Activated T-cell treated with anti-CD3 and anti-CD28 coated beads for 1 hour (primary cell): Measurements from ENCODE around the gene RUNX3.

Experiments used
- DNase-seq: peaks from one replicate; pipeline ENCODE4 v3.0.0-alpha.2; 2020; ENCODE audit warnings: low read depth

RUNX3 gene

DNA sequence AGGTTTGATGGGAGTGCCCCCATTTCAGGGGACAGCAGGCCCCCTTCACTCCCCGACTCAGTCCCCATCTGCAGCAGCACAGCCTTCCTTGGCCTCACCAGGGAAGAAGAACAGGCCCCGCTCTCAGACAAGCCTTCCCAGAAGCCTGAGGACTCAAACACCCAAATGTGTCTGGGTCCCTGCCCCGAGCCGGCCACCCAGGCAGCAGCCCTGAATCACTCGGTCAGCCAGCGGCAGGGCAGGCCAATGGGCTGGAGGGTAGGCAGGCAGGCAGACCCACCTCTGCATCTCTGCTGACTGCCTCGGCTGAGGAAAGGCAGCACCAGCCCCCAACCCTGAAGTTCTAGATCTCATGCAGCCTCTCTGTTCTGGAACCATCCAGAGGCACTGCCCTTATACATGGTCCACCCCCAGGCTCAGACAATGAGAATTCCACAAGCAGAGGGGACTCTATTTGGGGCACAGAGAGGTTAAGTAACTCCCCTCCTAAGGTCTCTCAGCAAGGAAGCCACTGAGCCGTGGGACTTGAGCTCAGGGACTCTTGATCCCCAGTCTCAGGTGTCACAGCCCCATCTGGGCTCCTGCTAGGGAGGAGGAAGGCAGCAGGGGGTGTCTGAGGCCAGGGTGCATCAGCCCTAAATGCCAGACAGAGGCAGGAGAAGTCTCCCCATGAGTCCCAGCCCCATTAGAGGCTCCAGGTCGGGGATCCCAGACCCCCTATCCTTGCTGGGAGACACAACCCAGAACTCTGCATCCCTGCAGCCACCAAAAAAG is 33.2 kb upstream of the RUNX3 start:
- peak; percentile 41 for DNase-seq

DNA sequence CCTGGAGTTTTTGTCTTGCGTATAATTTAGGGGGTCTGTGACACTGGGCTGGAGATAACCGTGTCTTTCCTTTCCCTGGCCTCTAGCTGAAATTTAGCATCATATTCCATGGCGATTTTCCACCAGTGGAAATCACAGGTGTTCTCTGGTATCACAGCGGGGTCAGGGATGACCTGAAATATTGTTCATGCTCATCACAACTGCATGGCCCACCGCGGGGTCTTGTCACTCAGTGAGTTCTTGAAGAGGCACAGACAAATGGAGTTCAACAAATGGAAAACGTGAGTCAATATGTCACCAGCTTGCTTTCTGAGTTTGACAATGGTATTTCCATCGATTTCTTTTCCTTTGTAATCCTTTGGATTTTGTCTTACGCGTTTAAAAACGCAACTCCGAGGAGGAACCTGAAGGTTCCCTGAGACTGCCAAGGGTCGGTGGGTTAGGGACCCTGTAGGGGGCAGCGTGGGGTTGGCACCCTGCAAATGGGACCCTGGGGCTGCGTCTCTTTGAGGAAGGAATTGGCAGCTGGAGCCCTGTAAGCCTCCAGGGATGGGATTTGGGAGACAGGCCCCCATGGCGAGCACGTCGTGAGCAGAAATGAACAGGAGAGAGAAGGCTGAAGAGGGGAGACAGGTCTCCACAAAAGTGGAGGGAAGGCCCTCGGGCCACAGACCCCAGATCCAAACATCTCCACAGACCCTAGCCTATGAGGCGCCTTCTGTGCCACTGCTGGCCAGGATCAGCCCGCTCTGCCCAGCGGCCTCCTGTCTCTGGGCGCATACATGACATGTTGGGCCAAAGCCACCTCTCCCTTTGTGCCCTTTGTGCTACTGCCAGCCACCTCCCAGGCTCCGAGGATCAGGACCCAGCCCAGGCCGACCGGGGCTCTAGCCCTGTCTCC is 32.1 kb upstream of the RUNX3 start:
- no peak for DNase-seq

DNA sequence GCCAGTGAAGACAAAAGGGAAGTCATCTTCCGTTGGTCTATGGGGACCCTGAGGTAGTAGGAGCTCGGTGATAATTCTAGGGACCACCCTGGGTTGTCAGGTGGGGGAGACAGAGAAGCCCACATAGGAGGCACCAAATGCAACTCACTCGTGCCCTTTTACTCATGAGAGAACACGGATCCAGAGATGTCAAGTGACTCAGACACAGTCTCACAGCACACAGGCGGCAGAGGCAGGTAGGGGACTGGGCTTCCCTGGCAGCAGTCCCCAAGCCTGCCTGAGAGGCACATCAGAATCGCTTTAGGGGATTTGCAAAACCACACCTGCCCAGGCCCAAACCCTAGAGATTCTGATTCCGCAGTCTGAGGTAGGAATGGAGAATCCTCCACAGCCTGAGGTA is 31.3 kb upstream of the RUNX3 start:
- no peak for DNase-seq

DNA sequence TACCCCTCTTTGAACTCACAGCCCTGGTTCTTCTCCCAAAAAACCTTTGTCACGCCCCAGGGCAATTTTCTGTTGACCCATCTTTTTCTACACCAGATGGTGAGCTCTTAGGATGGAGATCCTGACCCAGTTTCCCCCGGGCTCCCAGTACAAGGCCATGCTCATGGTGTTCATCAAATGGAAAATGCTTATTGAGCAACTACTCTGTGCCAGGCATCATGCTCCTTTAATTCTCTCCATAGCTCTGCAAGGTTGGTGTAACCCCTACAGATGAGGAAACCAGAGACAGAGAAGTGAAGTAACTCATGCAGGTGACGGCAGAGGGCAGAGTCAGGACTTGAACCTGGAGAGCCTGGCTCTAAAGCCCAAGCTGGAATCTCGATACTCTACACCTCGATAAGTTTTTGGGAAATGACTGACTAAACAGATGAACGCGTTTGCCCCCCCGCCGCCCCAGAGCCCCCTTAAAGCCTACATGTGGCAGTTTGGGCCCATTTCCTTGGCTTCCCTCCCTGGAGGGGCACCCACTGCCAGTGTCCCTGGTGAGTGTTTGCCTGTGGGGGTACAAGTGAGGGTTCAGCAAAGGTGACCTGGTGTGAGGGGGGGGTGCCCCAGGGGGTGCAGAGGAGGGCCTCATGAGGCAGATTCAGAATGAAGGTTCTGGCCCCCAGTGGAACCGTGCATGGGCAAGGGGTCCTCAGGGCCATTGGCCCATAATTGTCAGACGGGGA is 30.2 kb upstream of the RUNX3 start:
- DNase-seq: no peak

DNA sequence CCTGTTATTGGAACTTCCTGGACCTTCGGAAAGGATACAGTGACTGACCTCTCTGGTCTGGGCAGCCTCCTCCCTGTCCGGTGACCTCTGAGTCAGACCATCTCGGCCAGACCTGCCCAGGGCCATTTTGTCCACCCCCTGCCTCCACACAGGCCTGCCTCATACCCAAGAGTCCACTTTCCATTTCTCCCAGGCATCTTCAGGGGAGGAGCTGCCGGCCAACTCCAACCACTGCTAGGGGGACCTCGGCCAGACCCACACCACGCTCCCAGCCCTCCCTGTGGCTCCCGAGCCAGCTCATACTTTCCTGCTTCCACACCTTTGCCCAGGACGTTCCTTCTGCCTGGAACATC is 29.5 kb upstream of the RUNX3 start:
- no peak for DNase-seq

DNA sequence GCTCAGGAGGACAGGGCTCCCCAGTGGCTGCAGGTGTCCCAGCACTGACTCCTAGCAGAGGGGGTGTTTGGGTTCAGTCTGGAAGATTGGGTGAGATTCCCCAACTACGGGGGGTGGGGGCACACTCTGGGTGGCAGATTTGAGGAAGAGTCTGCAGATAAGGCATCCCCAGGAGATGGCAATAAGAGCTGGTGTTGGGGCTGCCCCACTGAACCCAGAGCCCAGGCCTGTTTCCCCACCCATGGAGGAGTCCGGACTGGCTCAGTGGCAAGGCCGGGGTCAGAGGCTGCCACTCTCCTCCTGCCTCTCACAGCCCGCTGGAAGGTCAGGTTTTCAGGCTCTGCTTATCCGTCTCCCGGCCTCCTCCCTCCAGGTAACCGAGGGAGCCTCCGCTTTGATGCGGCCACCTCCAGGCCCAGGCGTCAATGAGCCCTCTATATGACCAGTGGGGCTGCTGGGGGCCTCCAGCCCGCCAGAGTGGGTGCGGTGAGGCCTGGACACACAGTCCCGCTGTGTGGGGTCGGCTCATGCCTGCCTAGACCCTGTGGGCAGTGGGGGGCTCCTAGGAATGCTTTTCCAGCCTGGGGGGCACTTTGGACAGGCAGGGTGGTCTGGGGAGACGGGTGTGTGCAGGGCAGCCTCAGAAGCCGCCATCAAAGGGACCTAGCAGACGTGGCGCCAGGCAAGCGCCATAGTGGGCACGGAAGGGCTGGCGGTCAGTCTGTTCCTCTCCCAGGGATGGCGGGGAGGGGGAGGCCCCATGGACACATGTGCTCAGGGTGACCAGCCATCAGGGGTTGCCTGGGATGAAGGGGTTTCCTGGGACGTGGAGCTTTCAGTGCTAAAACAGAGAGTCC is 28.9 kb upstream of the RUNX3 start:
- DNase-seq: no peak

DNA sequence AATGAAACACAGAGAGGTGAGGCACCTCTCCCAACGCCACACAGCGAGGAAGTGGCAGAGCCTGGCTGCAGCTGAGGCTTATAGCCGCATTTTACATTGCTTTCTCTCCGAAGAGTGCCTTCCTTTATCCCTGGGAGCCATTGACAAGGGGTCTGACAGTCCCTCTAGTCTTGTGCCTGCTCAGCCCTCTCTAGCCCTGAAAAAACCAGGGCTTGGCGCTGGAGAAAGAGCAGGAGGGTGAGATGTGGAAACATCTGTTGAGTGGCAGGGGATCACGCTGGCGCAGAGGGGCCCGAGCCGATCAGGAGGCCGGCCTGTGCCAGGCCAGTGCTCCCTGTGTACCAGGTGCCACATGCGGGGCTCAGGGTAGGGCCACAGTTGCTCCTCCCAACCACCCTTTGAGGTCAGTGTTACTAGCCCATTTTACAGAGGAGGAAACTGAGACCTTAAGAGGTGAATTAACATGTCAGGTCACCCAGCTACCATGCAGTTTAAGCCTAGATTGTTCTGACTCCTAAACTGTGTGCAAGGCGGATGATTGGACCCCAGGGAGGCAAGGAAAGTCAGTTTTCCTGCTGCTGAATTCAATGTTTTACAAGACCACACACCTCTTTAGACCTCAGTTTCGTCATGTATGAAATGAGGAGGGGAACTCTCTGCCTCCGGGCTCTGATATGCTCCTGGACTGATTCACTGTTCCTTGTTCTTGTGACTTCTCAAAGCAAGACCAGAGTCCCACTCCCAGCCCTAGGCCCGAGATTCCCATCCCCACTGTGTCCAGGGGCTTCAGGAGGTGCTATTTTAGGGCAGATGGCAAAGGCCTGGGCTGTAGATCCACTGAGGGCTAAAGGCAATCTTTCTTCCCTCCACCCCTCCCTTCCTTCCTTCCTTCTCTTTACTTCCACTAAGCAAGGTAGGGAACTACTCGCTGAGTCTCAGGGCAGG is 28.0 kb upstream of the RUNX3 start:
- no peak for DNase-seq

DNA sequence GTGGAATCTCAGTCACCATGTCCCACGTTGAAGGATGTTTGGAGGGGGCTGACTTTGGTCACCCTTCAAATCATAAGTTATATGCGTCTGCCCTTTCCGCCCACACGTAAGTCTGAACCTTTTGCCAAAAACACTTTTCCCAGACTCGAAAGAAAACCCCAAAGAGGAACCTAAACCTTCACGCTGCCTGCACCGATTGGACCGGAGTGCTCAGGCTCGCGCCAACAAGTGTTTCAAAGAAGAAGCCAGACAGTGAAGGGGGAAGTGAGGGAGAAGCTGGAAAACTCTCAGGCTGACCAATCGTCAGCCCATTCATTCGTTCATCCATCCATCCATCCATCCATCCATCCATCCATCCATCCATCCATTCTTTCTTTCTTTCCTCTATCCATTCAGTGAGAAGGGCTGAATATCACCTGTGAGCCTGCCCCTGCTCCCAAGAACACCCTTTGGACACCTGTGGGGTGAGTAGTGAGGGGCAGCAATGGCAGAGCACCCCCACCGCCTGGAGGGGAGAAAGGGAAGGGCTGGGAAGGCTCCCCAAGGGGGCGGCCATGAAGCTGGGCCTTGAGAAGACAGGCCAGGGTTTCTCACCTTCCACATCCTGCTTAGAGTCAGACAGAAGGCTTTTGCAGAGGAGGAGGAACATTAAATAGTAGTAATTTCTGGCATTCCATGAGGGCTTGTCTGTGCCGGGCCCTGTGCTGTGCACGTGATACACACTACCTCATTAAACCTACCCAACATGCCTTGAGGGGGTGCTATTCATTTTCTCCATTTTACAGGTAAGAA is 27.1 kb upstream of the RUNX3 start:
- no peak for DNase-seq

DNA sequence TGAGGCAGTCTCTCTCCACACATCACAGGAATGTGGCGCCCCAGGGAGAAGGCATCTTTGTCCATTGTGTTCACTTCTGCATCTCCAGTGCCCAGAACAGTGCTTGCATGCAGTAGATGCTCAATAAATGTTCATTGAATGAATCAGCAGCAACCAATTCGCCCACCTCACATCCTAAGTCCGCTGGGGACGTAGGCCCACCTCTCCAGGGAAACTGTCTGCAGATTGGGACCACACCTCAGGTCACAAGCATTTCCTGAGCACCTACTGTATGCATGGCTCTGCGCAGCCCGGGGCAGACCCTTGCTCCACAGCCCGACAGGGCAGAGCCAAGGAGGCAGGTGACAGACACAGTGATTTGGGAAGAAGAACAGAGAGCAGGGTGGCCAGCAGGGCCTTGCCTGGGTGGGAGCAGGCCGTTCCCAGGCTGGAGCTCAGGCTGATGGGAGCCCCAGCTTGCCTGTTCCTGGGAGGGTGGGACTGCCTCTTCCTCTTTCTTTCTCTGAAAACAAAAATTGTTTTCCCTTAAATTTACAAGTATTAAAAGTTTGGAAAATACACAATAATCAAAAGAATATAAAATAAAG is 25.8 kb upstream of the RUNX3 start:
- no peak for DNase-seq

DNA sequence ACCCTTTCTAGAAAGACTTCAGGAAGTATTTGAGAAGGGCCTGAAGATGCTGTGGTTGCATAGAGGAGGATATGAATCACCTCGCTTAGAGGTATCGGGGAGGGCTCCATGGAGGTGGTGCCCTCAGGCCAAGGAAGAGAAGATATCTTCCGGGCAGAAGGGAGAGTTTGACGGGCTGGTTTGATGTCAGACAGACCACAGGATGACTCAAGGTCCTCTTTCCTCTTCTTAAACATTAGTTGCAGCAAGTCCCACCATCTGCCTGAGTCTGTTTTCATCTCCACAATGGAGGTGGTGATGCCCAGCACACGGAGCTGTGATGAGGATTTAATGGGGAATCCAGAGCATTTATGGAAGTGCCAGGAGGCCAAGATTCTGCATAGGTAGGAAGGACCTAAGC is 25.1 kb upstream of the RUNX3 start:
- DNase-seq: peak; percentile 50

DNA sequence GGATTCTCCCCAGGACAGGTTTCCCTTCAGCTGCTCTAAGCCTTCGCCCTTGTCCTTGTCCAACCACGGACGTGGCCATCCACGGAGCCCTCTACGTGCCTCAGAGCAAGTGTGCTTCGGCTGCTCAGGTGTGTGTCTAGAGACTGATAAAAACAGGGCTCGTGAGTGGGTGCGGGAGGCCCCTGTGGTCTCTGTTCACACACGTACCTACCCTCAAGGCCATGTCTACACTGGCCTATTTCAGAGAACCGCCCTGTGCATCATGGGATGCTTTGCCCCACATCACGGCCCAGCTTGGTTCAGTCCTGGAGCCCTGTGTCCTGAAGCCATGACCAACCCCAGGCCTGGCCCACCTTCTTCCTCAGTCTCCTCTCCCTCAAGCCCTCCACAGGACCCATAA is 24.6 kb upstream of the RUNX3 start:
- DNase-seq: no peak

DNA sequence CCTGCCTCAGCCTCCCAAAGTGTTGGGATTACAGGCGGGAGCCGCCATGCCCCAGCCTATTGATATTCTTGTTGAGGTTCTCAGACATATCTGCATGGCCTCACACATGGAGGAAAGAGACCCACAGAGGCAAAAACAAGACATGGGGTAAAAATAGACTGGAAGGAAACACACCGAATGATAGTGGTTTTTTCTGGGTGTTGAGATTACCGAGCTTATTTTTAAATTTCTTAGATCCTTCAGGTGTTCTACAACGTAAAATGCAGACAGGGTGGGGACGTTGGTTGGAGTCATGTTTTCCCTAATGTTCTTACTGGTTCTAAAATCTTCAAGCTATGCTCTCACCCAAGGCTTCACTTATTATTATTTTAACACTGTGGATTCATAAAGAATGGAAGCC is 23.9 kb upstream of the RUNX3 start:
- no peak for DNase-seq

DNA sequence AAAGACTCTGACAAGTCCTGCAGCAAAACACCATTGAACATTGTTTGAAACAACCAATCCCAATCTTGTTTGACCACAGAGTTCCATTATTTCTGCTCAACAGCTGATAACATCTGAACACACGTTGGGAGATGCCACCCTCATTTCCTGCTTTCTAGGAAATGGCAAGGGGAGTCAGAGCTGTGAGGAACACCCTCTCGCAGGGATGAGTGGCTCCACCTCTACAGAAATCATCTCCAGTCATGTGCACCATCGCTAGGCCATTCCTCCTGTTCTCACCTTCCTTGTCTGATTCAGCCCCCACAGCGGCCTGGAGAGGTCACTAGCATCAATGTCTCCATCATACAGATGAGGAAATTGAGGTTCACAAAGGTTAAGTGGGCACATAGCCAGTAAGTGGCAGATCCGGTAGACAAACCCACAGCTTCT is 22.4 kb upstream of the RUNX3 start:
- DNase-seq: no peak

DNA sequence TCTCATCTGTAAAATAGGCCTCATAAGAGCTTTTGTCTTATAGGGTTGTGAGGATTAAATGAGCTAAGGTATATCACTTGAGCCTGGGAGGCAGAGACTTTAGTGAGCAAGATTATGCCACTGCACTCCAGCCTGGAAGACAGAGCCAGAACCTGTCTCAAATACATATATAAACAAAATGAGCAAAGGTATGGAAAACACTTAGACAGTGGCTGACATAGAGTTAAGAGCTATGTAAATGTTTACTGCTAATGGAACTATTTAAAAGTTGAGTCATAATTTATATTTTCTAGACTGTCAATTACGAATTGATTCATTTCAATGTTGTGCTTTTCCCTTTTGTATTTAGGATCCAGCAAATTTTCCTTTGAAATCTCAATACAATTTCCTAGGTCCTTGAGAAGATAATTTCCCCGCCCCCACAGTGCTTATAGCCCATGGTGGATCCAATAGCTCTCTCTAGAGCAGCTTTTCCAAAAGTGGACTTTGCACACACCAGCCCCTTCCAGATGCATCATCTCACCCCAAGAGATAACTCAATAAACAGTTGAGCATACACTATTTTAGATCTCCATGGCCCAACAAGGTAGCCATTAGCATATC is 21.8 kb upstream of the RUNX3 start:
- DNase-seq: no peak

DNA sequence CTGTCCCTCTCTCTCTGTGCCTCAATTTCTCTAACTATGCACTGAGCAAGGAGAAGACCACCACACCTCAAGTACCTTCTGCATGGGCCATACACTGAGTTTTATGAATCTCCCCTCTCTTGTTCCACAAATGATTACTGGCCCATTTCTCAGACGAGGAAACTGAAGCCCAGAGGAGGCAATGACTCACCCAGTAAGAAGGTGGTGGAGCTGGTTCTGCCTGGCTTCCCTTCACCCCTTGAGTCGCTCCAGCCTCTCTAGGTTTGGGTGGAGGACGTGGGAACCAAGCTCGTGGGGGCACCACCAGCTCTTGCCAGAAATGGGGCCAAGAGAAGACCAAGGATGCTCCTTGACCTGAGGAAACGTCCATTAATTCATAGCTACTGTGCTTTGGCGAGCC is 21.3 kb upstream of the RUNX3 start:
- DNase-seq: no peak

DNA sequence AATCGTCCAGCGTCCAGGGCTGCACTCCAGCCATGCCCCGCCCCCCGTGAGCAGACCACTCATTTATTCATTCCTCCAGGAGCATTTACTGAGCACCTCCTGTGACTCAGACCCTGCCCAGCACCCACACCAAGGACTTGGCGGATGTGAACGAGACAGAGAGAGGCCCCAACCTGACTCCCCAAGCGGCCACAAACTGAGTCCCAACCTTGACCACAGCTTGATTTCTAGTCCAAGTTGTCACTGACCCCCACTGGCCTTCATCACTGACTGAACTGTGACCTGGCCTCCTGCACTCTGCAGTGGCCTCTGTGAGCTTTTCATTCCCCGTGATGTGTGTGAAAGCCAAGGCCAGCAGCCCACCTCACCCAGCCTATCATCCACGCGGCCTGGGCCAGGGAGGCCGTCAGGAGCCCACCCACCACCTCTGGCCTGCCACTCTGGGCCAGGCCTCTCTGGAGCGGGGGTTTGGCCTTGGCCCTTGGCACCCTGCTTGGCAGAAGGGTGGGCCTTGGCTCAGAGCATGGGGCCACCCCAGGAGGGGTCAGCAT is 19.3 kb upstream of the RUNX3 start:
- DNase-seq: no peak

DNA sequence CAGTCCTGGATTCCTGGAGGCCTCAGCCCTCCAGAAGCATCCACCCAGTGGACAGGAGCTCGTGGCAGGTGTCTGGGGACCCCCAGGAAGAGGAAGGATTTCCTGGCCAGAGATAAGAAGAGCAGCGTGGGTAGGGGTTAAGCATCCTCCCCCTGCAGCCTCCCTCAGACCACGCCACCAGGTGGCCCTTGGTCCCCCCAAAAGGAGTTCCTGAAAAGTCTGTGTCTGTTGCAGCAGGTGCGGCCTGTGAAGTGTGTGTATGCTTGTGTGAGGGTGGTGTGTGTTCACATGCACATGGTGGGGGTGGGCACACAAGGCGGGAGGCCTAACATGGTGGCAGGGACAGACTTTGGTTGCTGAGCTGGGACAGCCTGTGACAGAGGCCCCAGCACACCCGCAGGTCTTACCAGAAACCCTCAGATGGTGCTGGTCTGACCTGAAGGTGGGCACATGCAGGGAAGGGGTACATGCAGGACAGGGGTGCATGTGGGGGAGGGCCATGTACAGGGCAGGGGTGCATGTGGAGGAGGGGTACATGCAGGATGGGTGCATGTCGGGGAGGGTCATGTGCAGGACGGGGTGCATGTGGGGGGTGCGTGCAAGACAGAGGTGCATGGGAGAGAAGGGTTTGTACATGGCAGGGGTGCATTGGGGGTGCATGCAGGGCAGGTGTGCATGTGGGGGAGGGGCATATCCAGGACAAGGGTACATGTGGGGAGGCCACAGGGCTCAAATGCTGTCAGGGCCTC is 18.2 kb upstream of the RUNX3 start:
- DNase-seq: no peak
